OCI-LY1 (cell line): Measurements from ENCODE around the gene CIZ1.

ENCODE experiments used
- H2AFZ ChIP-seq: fragments of 200-600 bp; sonication (generic), shearing (Covaris generic); 2 replicates; pipeline ENCODE4 v1.6.0; 2014; ENCODE audit warnings: antibody characterized with exemption, mild to moderate bottlenecking, low read length
- H3F3A ChIP-seq: fragments of 200-600 bp; sonication (generic), shearing (Covaris generic); 2 replicates; pipeline ENCODE4 v1.6.0; 2014; ENCODE audit warnings: mild to moderate bottlenecking, antibody characterized with exemption, low read length, moderate library complexity; ENCODE audit not compliant: insufficient read depth
- H3K27ac ChIP-seq: fragments of 200-600 bp; sonication (generic); 2 replicates; pipeline ENCODE4 v1.5.1; 2014; ENCODE audit warnings: low read length, mixed run types, mild to moderate bottlenecking, low read depth; ENCODE audit not compliant: poor library complexity, severe bottlenecking
- H3K27me3 ChIP-seq: fragments of 200-600 bp; sonication (generic); 2 replicates; pipeline ENCODE4 v1.6.0; 2014; ENCODE audit warnings: antibody characterized with exemption, mild to moderate bottlenecking, low read length, moderate library complexity; ENCODE audit not compliant: insufficient read depth
- H3K36me3 ChIP-seq: fragments of 200-600 bp; sonication (generic); 2 replicates; pipeline ENCODE4 v1.6.1; 2014; ENCODE audit warnings: mild to moderate bottlenecking, antibody characterized with exemption, low read length, moderate library complexity, mixed read lengths; ENCODE audit not compliant: insufficient read depth
- H3K4me1 ChIP-seq: fragments of 200-600 bp; sonication (generic); 2 replicates; pipeline ENCODE4 v1.5.1; 2014; ENCODE audit warnings: mild to moderate bottlenecking, low read length, moderate library complexity; ENCODE audit not compliant: insufficient read depth, severe bottlenecking
- H3K4me2 ChIP-seq: fragments of 200-600 bp; sonication (generic), shearing (Covaris generic); 2 replicates; pipeline ENCODE4 v1.6.1; 2014; ENCODE audit warnings: low read length
- H3K4me3 ChIP-seq: fragments of 200-600 bp; sonication (generic); 2 replicates; pipeline ENCODE4 v1.5.1; 2014; ENCODE audit warnings: low read length, low read depth, mild to moderate bottlenecking, mixed read lengths; ENCODE audit not compliant: poor library complexity, severe bottlenecking
- H3K79me2 ChIP-seq: fragments of 200-600 bp; shearing (Covaris generic); 2 replicates; pipeline ENCODE4 v1.6.1; 2016; ENCODE audit warnings: mixed run types, low read length, mixed read lengths; ENCODE audit not compliant: insufficient read depth
- H3K9ac ChIP-seq: fragments of 200-600 bp; sonication (generic), shearing (Covaris generic); 2 replicates; pipeline ENCODE4 v1.6.1; 2014; ENCODE audit warnings: mild to moderate bottlenecking, low read length, mixed read lengths
- H3K9me2 ChIP-seq: fragments of 200-600 bp; sonication (generic), shearing (Covaris generic); 2 replicates; pipeline ENCODE4 v1.6.1; 2014; ENCODE audit warnings: low read depth, mild to moderate bottlenecking, low read length, mixed read lengths
- H3K9me3 ChIP-seq: fragments of 200-600 bp; shearing (Covaris generic); 2 replicates; pipeline ENCODE4 v1.6.1; 2014; ENCODE audit warnings: low read length, mixed read lengths
- H4K20me1 ChIP-seq: fragments of 200-600 bp; sonication (generic), shearing (Covaris generic); 2 replicates; pipeline ENCODE4 v1.6.0; 2016; ENCODE audit warnings: mild to moderate bottlenecking, low read length; ENCODE audit not compliant: insufficient read depth
- EZH2 ChIP-seq: fragments of 200-600 bp; sonication (generic), shearing (Covaris generic); IDR thresholded peaks from 2 replicates; pipeline ENCODE4 v1.8.0; 2017; ENCODE audit warnings: borderline replicate concordance, mixed run types, mild to moderate bottlenecking, antibody characterized with exemption, low read length, moderate library complexity, mixed read lengths
- TF ChIP-seq, protein P1 (sequence below): fragments of 200-600 bp; sonication (generic), shearing (Covaris generic); IDR thresholded peaks from 2 replicates; pipeline ENCODE4 v1.5.1; 2017; ENCODE audit warnings: mild to moderate bottlenecking, antibody characterized with exemption, low read length, moderate library complexity, mixed read lengths

CIZ1 gene

DNA sequence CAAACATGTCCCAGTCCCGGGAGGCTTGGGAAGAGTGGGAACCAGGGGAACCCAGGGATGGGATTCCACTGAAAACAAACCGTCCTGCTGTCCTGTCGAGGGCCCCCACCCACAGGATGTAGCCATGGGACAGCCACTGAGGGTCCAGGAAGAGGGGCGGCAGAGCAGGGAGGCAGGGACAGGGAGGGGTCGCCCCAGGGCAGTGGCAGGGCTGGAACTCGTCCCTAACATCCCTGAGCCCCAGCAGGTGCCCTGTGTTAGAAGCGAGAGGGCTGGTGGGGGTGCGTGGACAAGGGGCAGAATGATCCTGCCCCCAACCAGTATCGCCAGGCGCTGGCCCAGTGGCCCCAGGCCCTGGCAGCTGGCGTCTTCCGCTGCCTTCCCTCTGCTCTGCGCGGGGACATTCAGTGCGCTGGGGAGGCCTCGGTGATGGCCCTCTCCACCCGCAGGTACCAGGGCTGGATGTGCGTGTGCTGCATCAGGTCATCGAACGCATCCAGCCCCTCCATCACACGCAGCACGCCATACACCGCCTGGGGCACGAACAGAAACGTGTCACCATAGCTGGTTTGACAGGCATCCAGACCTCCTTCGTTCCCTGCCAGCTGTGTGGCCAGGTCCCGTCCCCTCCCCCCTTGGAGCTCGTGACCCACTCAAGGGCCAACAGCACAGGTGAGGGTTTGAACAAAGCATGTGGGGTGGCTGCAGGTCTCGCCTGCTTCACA lies 70.5 kb downstream of the CIZ1 start:
- Histone ChIP-seq H3K79me2 (no peaks in the 10 kb centered on the region), H3K4me2 (no peak overlapping the region), H3F3A (no peaks in the 10 kb centered on the region), H3K27me3 (no peaks in the 10 kb centered on the region), H3K4me1 (peaks cover 14% of the 10 kb centered on the region), H3K27ac (no peak overlapping the region), H3K4me3 (no peak overlapping the region), H4K20me1 (no peaks in the 10 kb centered on the region), H3K9ac (no peak overlapping the region), H2AFZ (no peak overlapping the region), H3K36me3 (peaks cover 41% of the 10 kb centered on the region), H3K9me2 (no peaks in the 10 kb centered on the region), H3K9me3 (no peaks in the 10 kb centered on the region)
- TF ChIP-seq, protein P1, sequence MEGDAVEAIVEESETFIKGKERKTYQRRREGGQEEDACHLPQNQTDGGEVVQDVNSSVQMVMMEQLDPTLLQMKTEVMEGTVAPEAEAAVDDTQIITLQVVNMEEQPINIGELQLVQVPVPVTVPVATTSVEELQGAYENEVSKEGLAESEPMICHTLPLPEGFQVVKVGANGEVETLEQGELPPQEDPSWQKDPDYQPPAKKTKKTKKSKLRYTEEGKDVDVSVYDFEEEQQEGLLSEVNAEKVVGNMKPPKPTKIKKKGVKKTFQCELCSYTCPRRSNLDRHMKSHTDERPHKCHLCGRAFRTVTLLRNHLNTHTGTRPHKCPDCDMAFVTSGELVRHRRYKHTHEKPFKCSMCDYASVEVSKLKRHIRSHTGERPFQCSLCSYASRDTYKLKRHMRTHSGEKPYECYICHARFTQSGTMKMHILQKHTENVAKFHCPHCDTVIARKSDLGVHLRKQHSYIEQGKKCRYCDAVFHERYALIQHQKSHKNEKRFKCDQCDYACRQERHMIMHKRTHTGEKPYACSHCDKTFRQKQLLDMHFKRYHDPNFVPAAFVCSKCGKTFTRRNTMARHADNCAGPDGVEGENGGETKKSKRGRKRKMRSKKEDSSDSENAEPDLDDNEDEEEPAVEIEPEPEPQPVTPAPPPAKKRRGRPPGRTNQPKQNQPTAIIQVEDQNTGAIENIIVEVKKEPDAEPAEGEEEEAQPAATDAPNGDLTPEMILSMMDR: no peak
- no peak for TF ChIP-seq EZH2

- no peaks in the 10 kb centered on the region for H4K20me1 ChIP-seq
- H3F3A ChIP-seq: no peaks in the 10 kb centered on the region
- H3K4me1 ChIP-seq: peaks cover 14% of the 10 kb centered on the region
- no peak overlapping the region for H3K4me3 ChIP-seq
- H3K27me3 ChIP-seq: no peaks in the 10 kb centered on the region
- no peaks in the 10 kb centered on the region for H3K9me3 ChIP-seq
- peaks cover 43% of the 10 kb centered on the region for H3K36me3 ChIP-seq
- H3K27ac ChIP-seq: no peak overlapping the region
- H3K9ac ChIP-seq: no peak overlapping the region
- no peak overlapping the region for H3K4me2 ChIP-seq
- no peak overlapping the region for H2AFZ ChIP-seq
- no peaks in the 10 kb centered on the region for H3K79me2 ChIP-seq
- H3K9me2 ChIP-seq: no peaks in the 10 kb centered on the region
- TF ChIP-seq EZH2: no peak
- TF ChIP-seq, protein P1: no peak
Measured at GRCh38 chr9:128120061-128120740, 71.2 kb downstream of the CIZ1 start.

DNA sequence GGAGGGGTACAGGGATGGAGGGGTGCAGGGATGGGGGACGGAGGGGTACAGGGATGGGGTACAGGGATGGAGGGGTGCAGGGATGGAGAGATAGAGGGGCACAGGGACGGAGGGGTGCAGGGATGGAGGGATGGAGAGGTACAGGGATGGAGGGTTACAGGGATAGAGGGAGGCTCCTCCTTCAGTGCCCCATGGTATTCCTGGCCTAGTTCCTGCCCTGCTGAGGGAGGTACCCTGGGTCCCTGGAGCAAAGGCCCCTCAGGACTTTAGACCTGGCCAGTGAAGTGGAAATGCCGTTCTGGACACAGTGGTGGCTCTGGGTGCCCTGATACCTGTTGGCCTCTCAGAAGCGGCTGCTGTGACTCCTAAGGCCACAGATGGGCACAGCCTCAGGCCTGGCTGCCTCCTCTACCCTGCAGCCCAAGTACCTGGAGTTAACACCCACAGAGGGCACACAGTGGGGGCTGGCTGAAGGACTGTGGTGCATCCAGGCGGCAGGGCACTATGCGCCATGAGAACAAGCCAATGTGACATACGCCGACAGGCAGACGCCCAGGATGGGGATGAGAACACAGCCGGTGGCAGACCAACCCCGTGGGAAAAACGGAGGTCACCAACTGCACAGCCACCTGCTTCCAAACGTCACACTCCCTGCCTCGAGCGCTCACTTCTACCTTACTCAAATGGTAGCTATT lies 72.3 kb downstream of the CIZ1 start:
- Histone ChIP-seq H3F3A (no peaks in the 10 kb centered on the region), H2AFZ (no peak overlapping the region), H3K27ac (no peak overlapping the region), H3K4me2 (no peak overlapping the region), H3K9me2 (no peaks in the 10 kb centered on the region), H3K4me1 (peaks cover 22% of the 10 kb centered on the region), H3K9me3 (no peaks in the 10 kb centered on the region), H3K79me2 (no peaks in the 10 kb centered on the region), H3K36me3 (peaks cover 45% of the 10 kb centered on the region), H3K27me3 (no peaks in the 10 kb centered on the region), H4K20me1 (no peaks in the 10 kb centered on the region), H3K9ac (no peak overlapping the region), H3K4me3 (no peak overlapping the region)
- TF ChIP-seq, protein P1: no peak
- TF ChIP-seq EZH2: no peak
